Measurements from ENCODE around the gene DPEP3.

DNA sequence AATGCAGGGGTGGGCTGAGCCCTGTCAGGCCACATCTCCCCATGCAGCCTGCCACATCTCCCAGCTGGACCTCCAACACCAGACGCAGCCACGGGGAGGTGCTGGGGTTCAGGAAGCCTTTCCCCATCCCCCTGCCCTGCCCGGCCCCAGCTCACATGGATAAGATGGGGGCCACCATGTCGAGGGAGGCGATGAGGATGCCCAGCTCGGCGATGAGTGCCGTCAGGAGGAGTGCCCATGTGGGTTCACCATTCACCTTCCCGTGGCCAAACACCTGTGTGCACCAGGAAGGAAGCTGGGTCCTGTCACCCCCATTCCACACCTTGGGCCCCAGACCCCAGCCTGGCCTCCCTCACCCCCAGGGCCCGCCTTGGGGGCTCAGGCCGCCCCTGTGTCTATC, 30.7 kb downstream of the DPEP3 start:
- TF ChIP-seq, protein P1, sequence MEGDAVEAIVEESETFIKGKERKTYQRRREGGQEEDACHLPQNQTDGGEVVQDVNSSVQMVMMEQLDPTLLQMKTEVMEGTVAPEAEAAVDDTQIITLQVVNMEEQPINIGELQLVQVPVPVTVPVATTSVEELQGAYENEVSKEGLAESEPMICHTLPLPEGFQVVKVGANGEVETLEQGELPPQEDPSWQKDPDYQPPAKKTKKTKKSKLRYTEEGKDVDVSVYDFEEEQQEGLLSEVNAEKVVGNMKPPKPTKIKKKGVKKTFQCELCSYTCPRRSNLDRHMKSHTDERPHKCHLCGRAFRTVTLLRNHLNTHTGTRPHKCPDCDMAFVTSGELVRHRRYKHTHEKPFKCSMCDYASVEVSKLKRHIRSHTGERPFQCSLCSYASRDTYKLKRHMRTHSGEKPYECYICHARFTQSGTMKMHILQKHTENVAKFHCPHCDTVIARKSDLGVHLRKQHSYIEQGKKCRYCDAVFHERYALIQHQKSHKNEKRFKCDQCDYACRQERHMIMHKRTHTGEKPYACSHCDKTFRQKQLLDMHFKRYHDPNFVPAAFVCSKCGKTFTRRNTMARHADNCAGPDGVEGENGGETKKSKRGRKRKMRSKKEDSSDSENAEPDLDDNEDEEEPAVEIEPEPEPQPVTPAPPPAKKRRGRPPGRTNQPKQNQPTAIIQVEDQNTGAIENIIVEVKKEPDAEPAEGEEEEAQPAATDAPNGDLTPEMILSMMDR (IDR thresholded peaks at IDR 0.05): no peak
- TF ChIP-seq POLR2A (IDR thresholded peaks at IDR 0.05; ENCODE audit: low read depth) (no peak), EP300 (IDR thresholded peaks at IDR 0.05) (no peak)

Measured in esophagus muscularis mucosa (tissue), 4 donors.